ENCODE data around the gene TBX4. TPM values are rescaled to one million over a fixed set of nuclear protein-coding genes. Genes with fewer than 3 reads are reported as not detected.

The TBX4 gene
- total and polyA plus RNA-seq, 12 donors, result 0.03 TPM; not detected in 11

DNA sequence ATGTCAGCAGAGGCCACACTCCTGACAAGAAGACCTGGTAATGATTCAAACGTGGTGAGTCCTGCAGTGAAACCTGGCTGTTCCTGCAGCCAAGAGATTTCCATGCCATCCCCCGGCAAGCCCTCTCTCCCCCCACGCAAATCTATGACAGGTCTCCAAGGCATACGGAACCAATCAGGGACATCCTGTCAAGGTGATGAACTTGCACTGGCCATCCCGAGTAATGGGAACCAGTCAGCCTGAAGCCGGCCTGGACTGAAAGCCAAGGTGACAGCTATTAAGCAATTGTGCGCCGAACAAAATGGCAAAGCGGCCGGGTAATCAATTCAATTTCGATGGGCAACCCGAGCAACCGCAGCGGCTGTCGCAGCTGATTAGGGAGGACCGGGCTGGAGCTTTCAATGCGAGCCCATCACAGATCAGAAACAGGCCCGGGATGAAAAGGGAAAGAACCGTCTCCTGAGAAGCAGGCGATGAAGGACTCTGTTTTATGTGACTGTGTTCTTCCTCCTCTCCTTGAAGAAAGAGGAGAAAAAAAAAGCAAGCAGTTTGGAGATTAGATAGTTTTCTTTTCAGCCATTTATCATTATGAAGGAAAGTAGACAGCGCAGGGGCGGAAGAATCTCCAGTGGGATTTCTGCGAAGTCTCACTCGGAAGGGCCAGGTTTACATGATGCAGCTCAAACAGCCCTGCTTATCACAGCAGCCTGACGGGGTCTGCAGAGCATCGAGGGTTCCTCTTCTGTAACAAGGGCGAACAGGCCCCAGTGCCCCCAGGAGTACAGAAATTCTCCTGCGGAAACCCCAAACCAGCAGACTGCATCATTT lies 35.2 kb downstream of the TBX4 start:
- Histone ChIP-seq H3K4me3 (no peak overlapping the region), H3K36me3 (no peaks in the 10 kb centered on the region), H3K27me3 (peaks cover 0 to 19% (median 13%) of the 10 kb centered on the region in 7 donors), H3K9me3 (no peaks in the 10 kb centered on the region), H3K4me1 (no peaks in the 10 kb centered on the region), H3K27ac (no peak overlapping the region)
- 58 to 61% methylated on average over 28 of the region's 28 CpGs for WGBS, 2 donors
- DNase-seq (no peak), ATAC-seq (no peak)
- TF ChIP-seq, protein P1, sequence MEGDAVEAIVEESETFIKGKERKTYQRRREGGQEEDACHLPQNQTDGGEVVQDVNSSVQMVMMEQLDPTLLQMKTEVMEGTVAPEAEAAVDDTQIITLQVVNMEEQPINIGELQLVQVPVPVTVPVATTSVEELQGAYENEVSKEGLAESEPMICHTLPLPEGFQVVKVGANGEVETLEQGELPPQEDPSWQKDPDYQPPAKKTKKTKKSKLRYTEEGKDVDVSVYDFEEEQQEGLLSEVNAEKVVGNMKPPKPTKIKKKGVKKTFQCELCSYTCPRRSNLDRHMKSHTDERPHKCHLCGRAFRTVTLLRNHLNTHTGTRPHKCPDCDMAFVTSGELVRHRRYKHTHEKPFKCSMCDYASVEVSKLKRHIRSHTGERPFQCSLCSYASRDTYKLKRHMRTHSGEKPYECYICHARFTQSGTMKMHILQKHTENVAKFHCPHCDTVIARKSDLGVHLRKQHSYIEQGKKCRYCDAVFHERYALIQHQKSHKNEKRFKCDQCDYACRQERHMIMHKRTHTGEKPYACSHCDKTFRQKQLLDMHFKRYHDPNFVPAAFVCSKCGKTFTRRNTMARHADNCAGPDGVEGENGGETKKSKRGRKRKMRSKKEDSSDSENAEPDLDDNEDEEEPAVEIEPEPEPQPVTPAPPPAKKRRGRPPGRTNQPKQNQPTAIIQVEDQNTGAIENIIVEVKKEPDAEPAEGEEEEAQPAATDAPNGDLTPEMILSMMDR (IDR thresholded peaks at IDR 0.05), result no peak
- intact Hi-C loops (cut with DNase I), result loop anchor here in 1 of 10 donors (10.0 kb wide), 1 partner anchor 63 kb away; no protein-coding TSS in a partner anchor

DNA sequence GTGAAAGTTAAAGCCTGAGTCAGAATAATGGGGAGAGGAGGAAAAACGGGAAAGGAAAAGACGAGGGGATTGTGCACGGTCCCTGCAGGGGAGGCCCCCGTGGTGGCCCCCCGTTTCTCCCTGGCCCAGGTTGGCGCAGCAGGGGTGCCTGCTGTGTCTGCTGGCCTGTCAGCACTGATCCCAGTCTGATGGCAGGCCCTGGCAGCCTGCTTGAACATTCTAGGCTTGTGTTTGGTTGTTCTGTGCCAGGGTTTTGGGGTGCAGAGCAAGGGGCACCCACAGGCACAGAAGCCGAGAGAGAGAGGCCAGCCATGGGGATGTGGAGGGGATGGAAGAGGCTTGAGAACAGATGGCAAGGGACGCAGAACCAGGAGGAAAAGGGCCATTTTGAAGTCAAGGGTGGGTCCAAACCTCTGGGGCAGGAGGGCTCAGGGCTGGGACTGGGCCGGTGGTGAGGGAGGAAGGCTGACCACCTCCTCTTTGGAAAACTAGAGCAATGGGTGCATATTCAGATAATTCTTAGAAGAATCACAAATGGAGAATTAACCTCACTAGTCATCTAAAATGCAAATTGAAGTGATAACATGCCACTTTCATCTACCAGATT lies 35.9 kb downstream of the TBX4 start:
- Histone ChIP-seq H3K4me3 (no peak overlapping the region), H3K27me3 (peaks cover 0 to 19% (median 13%) of the 10 kb centered on the region in 7 donors), H3K36me3 (no peaks in the 10 kb centered on the region), H3K4me1 (no peaks in the 10 kb centered on the region), H3K27ac (no peak overlapping the region), H3K9me3 (no peaks in the 10 kb centered on the region)
- ATAC-seq (no peak), DNase-seq (no peak)
- WGBS, 2 donors, result 83 to 85% methylated on average over 9 of the region's 9 CpGs
- TF ChIP-seq, protein P1 (IDR thresholded peaks at IDR 0.05), result no peak
- intact Hi-C loops (cut with DNase I), result loop anchor here in 1 of 10 donors (10.0 kb wide), 1 partner anchor 63 kb away; no protein-coding TSS in a partner anchor

DNA sequence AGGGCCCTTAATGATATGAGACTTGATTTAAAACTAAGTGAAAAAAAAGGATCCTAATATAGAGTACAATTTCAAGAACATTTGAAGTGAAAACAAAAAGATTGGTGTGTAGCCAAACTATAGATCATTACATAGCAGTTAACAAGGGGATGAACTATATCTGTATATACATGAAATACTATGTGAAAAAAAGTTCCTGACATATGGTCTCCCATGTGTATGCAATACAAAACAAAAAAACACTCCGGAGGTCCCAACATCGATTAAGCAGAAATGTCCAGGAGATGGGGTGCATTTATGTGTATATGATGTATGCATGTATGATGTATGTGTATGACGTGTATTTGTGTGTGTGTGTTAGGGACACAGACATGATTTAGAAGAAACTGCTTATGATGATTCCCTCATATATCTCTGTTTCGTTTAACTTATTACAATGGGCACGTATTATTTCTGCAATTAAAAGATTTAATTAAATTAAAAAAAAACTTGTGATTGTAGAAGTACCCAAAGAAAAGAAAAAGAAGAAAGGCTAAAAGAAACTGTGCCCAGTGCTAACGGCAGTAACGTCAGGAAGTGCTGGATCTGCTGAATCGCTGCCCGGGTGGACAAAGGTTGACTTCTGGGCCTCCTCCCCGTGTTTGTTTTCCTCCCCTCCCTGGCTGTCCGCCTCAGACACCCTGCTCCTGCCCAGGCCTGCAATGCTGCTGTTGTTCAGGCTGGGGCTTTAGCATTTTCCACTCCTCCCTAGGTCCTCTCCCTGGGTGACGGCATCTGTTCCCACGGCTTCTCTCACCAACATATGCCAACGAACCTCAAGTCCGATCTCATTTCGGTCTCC lies 36.9 kb downstream of the TBX4 start:
- ATAC-seq (no peak), DNase-seq (no peak)
- TF ChIP-seq, protein P1 (IDR thresholded peaks at IDR 0.05), result no peak
- Histone ChIP-seq H3K27ac (no peak overlapping the region), H3K4me1 (no peaks in the 10 kb centered on the region), H3K36me3 (no peaks in the 10 kb centered on the region), H3K9me3 (no peaks in the 10 kb centered on the region), H3K27me3 (peaks cover 0 to 19% (median 13%) of the 10 kb centered on the region in 7 donors), H3K4me3 (no peak overlapping the region)
- 83 to 88% methylated on average over 16 of the region's 16 CpGs for WGBS, 2 donors
- intact Hi-C loops (cut with DNase I), result loop anchor here in 1 of 10 donors (10.0 kb wide), 1 partner anchor 64 kb away; no protein-coding TSS in a partner anchor

Measured in heart right ventricle (tissue), 16 donors.